H9 (cell line): ENCODE data around the gene SERPINA6. TPM values are rescaled to one million over a fixed set of nuclear protein-coding genes. Genes with fewer than 3 reads are reported as not detected.

Experiments used
- DNase-seq: peaks from one replicate; pipeline ENCODE4 v3.0.0-alpha.2; 2017
- H2AFZ ChIP-seq: one replicate; pipeline ENCODE4 v1.6.1; 2013; ENCODE audit warnings: mild to moderate bottlenecking, low read length, control low read depth, moderate library complexity
- H2AK5ac ChIP-seq: 2 replicates; pipeline ENCODE4 v1.6.1; 2013; ENCODE audit warnings: low read length, control low read depth, mixed read lengths; ENCODE audit not compliant: insufficient read length
- H2BK120ac ChIP-seq: one replicate; pipeline ENCODE4 v1.6.1; 2013; ENCODE audit warnings: low read depth, mild to moderate bottlenecking, low read length, control low read depth, inconsistent platforms; ENCODE audit not compliant: poor library complexity, severe bottlenecking
- H2BK12ac ChIP-seq: 2 replicates; pipeline ENCODE4 v1.6.1; 2013; ENCODE audit warnings: low read length, control low read depth, mixed read lengths, low read depth; ENCODE audit not compliant: insufficient read length
- H2BK15ac ChIP-seq: 2 replicates; pipeline ENCODE4 v1.6.1; 2013; ENCODE audit warnings: low read depth, low read length, control low read depth
- H2BK20ac ChIP-seq: one replicate; pipeline ENCODE4 v1.6.1; 2013; ENCODE audit warnings: low read depth, mild to moderate bottlenecking, low read length, control low read depth, inconsistent platforms; ENCODE audit not compliant: poor library complexity, severe bottlenecking
- H2BK5ac ChIP-seq: 2 replicates; pipeline ENCODE4 v1.6.1; 2013; ENCODE audit warnings: low read length, control low read depth, mixed read lengths; ENCODE audit not compliant: insufficient read length
- H3K14ac ChIP-seq: 2 replicates; pipeline ENCODE4 v1.6.1; 2013; ENCODE audit warnings: low read length, control low read depth; ENCODE audit not compliant: insufficient read depth
- H3K18ac ChIP-seq: 2 replicates; pipeline ENCODE4 v1.6.1; 2013; ENCODE audit warnings: low read depth, mild to moderate bottlenecking, mixed read lengths, low read length, control low read depth; ENCODE audit not compliant: insufficient read length
- H3K23ac ChIP-seq: 2 replicates; pipeline ENCODE4 v1.6.1; 2013; ENCODE audit warnings: low read length, control low read depth, mixed read lengths, low read depth; ENCODE audit not compliant: insufficient read length
- H3K23me2 ChIP-seq: 2 replicates; pipeline ENCODE4 v1.6.1; 2013; ENCODE audit warnings: low read depth, mild to moderate bottlenecking, mixed read lengths, low read length, control low read depth; ENCODE audit not compliant: insufficient read length, poor library complexity, severe bottlenecking
- H3K27ac ChIP-seq: 2 replicates; pipeline ENCODE4 v1.5.1; 2013; ENCODE audit warnings: low read length, control low read depth, mixed read lengths, low read depth; ENCODE audit not compliant: insufficient read length
- H3K27me3 ChIP-seq: 2 replicates; pipeline ENCODE4 v1.6.1; 2013; ENCODE audit warnings: low read length, control low read depth, inconsistent platforms; ENCODE audit not compliant: insufficient read depth
- H3K4ac ChIP-seq: 2 replicates; pipeline ENCODE4 v1.6.1; 2013; ENCODE audit warnings: low read depth, mild to moderate bottlenecking, control low read depth, inconsistent platforms, low read length, moderate library complexity
- H3K4me1 ChIP-seq: 2 replicates; pipeline ENCODE4 v1.6.1; 2013; ENCODE audit warnings: low read length, control low read depth, inconsistent platforms; ENCODE audit not compliant: insufficient read depth
- H3K4me2 ChIP-seq: 2 replicates; pipeline ENCODE4 v1.6.1; 2013; ENCODE audit warnings: low read length, control low read depth, mixed read lengths; ENCODE audit not compliant: insufficient read length, insufficient read depth
- H3K56ac ChIP-seq: 2 replicates; pipeline ENCODE4 v1.6.1; 2013; ENCODE audit warnings: low read depth, mild to moderate bottlenecking, mixed read lengths, low read length, control low read depth; ENCODE audit not compliant: insufficient read length
- H3K79me1 ChIP-seq: 2 replicates; pipeline ENCODE4 v1.6.1; 2013; ENCODE audit warnings: low read depth, mild to moderate bottlenecking, moderate library complexity, low read length, control low read depth, inconsistent platforms; ENCODE audit not compliant: insufficient read depth, poor library complexity, severe bottlenecking
- H3K79me2 ChIP-seq: 2 replicates; pipeline ENCODE4 v1.6.1; 2013; ENCODE audit warnings: low read length, control low read depth, inconsistent platforms; ENCODE audit not compliant: insufficient read depth
- H3K9ac ChIP-seq: 2 replicates; pipeline ENCODE4 v1.6.1; 2013; ENCODE audit warnings: low read length, control low read depth, mixed read lengths; ENCODE audit not compliant: insufficient read length; ENCODE audit errors: extremely low read depth
- H3K9me3 ChIP-seq: one replicate; pipeline ENCODE4 v1.6.1; 2013; ENCODE audit warnings: low read depth, low read length, inconsistent platforms; ENCODE audit not compliant: control insufficient read depth
- H3T11ph ChIP-seq: one replicate; pipeline ENCODE4 v1.6.1; 2013; ENCODE audit warnings: mild to moderate bottlenecking, low read length, control low read depth, inconsistent platforms
- H4K20me1 ChIP-seq: one replicate; pipeline ENCODE4 v1.6.1; 2013; ENCODE audit not compliant: control insufficient read depth, insufficient read length, insufficient read depth
- H4K5ac ChIP-seq: 2 replicates; pipeline ENCODE4 v1.6.1; 2013; ENCODE audit warnings: low read depth, mild to moderate bottlenecking, mixed read lengths, low read length, control low read depth; ENCODE audit not compliant: insufficient read length
- H4K8ac ChIP-seq: replicated peaks from 2 replicates; pipeline ENCODE4 v1.6.1; 2013; ENCODE audit warnings: low read length, control low read depth, mixed read lengths, low read depth; ENCODE audit not compliant: insufficient read length
- H4K91ac ChIP-seq: 2 replicates; pipeline ENCODE4 v1.6.1; 2013; ENCODE audit warnings: low read depth, mild to moderate bottlenecking, moderate library complexity, mixed read lengths, low read length, control low read depth; ENCODE audit not compliant: insufficient read length
- H3K27ac Mint-ChIP-seq, 3 experiments: 2 replicates in 2 of 3; 3 replicates in 1 of 3; pipeline ENCODE4 v1.8.0; 2020 to 2021; ENCODE audit warnings: mixed read lengths in 3 of 3, mild to moderate bottlenecking in 1 of 3, moderate library complexity in 1 of 3
- H3K27me3 Mint-ChIP-seq: 2 replicates; pipeline ENCODE4 v1.8.0; 2021; ENCODE audit warnings: low read depth, mild to moderate bottlenecking, moderate library complexity, mixed read lengths
- H3K36me3 Mint-ChIP-seq, 3 experiments: 2 replicates in 2 of 3; 3 replicates in 1 of 3; pipeline ENCODE4 v1.8.0; 2020 to 2021; ENCODE audit warnings: low read depth in 3 of 3, mixed read lengths in 3 of 3; ENCODE audit not compliant: insufficient read depth in 1 of 3
- H3K4me1 Mint-ChIP-seq, 2 experiments: 2 replicates each; pipeline ENCODE4 v1.8.0; 2020; ENCODE audit warnings: mixed read lengths in 2 of 2
- H3K4me3 Mint-ChIP-seq, 2 experiments: 2 replicates in 1 of 2; 3 replicates in 1 of 2; pipeline ENCODE4 v1.8.0; 2020 to 2021; ENCODE audit warnings: mild to moderate bottlenecking in 2 of 2, mixed read lengths in 2 of 2, moderate library complexity in 1 of 2
- H3K9me3 Mint-ChIP-seq, 2 experiments: 2 replicates in 1 of 2; 3 replicates in 1 of 2; pipeline ENCODE4 v1.8.0; 2020; ENCODE audit warnings: mild to moderate bottlenecking in 2 of 2, mixed read lengths in 2 of 2, moderate library complexity in 1 of 2
- CTCF ChIP-seq: fragments of 200-600 bp; sonication (generic); conservative IDR thresholded peaks from 3 replicates; pipeline ENCODE4 v1.8.0; 2021; ENCODE audit warnings: antibody characterized with exemption, mild to moderate bottlenecking
- WGBS: extraction: QIAGEN DNeasy Blood & Tissue Kit; methylation state at CpG from one replicate; pipeline ENCODE4 v1.1.7; 2013; ENCODE audit warnings: missing lambda C conversion rate, low lambda C conversion rate, mixed read lengths; ENCODE audit not compliant: insufficient read length; ENCODE audit errors: extremely low coverage; 5-methylcytosine and 5-hydroxymethylcytosine counted together
- total RNA-seq: library from RNA; stranded (reverse); gene quantifications from 2 replicates; pipeline ENCODE4 v1.2.1, GENCODE V29; 2021

The SERPINA6 gene
- total RNA-seq, 1 experiment from 2014 or later = not detected

GRCh38 chr14:94362614-94363133 lies 39.5 kb upstream of the SERPINA6 start:
- Histone ChIP-seq H2AFZ (no peak overlapping the region), H2AK5ac (no peak overlapping the region), H3K79me2 (no peaks in the 10 kb centered on the region), H4K91ac (no peak overlapping the region), H4K8ac (no peak overlapping the region), H2BK5ac (no peak overlapping the region), H3K4me1 (no peaks in the 10 kb centered on the region), H3K18ac (no peak overlapping the region), H3K27me3 (no peaks in the 10 kb centered on the region), H4K5ac (no peak overlapping the region), H3K9ac (no peak overlapping the region), H4K20me1 (no peaks in the 10 kb centered on the region), H3K4me2 (no peak overlapping the region), H3K9me3 (no peaks in the 10 kb centered on the region), H3K23ac (no peak overlapping the region), H3T11ph (no peak overlapping the region), H3K27ac (no peak overlapping the region), H3K14ac (no peak overlapping the region), H2BK12ac (no peak overlapping the region), H2BK15ac (no peak overlapping the region), H2BK120ac (no peak overlapping the region), H3K23me2 (no peaks in the 10 kb centered on the region), H2BK20ac (no peak overlapping the region), H3K79me1 (no peaks in the 10 kb centered on the region), H3K4ac (no peak overlapping the region), H3K56ac (no peak overlapping the region)
- Mint-ChIP-seq H3K27ac (peak overlapping the region in 1 of 3 experiments; percentile 25; a peak in 2 of 7 replicates), H3K36me3 (no peaks in the 10 kb centered on the region), H3K27me3 (no peaks in the 10 kb centered on the region; the same call in 1 of the 2 replicates), H3K9me3 (no peaks in the 10 kb centered on the region; a peak in 1 of 5 replicates), H3K4me3 (no peak overlapping the region; a peak in 1 of 5 replicates), H3K4me1 (peaks cover 7% of the 10 kb centered on the region in 2 experiments; a peak in 3 of 4 replicates)
- DNase-seq = no peak
- no peak for TF ChIP-seq CTCF
- no CpG with 5 or more reads among the region's 8 CpGs for WGBS
